ENCODE results near the gene UROC1.

DNA sequence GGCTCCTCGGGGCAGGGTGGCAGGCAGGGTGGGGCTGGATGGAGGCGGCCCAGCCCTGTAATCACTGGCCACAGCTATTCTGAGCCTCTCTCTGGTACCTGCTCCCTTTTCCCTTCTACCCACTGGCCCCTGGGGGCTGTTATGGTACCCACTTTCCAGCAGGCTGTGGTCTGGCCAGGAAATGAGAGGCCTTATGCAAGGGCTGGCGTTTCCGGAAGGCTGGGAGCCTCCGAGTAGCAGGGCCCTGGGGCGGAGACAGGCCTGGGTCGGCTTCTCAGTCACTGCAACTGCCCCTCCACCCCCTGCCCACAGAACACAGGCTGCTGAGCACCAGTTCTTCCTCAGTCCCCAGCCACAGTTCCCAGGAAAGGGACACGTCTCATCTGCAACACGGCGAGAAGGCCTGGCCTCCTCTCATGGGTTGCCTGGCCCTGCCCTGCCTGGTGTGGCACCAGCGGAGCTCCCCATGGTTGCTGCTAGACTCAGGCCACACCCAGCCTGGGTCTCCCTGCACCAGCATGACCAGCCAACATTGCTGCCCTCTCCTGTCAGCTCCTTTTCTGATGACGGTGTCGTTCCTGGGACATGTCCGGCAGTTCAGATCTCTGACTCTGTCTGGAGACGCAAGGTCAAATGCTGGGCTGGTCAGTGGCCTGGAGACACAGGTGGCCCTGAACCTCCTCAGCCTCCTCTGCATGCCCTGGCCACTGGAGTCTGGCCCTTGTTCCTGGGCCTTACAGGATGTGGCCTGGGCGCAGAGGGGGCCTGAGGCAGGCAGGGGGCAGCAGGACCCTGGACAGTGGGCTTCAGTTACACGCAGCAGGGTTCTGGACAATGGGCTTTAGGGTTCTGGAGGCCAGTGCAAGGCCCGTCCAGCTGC lies 12.8 kb upstream of the UROC1 start:
- TF ChIP-seq MAZ (IDR thresholded peaks at IDR 0.05; ENCODE audit: borderline replicate concordance, low read depth, low read length) = no peak
- TF ChIP-seq, protein P1, sequence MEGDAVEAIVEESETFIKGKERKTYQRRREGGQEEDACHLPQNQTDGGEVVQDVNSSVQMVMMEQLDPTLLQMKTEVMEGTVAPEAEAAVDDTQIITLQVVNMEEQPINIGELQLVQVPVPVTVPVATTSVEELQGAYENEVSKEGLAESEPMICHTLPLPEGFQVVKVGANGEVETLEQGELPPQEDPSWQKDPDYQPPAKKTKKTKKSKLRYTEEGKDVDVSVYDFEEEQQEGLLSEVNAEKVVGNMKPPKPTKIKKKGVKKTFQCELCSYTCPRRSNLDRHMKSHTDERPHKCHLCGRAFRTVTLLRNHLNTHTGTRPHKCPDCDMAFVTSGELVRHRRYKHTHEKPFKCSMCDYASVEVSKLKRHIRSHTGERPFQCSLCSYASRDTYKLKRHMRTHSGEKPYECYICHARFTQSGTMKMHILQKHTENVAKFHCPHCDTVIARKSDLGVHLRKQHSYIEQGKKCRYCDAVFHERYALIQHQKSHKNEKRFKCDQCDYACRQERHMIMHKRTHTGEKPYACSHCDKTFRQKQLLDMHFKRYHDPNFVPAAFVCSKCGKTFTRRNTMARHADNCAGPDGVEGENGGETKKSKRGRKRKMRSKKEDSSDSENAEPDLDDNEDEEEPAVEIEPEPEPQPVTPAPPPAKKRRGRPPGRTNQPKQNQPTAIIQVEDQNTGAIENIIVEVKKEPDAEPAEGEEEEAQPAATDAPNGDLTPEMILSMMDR (conservative IDR thresholded peaks at IDR 0.05; ENCODE audit: low read depth, low read length) = no peak
- no peak for TF ChIP-seq RAD21 (IDR thresholded peaks at IDR 0.05; ENCODE audit: low read length)
- TF ChIP-seq POLR2A (IDR thresholded peaks at IDR 0.05; ENCODE audit: low read depth, low read length) = no peak
- TF ChIP-seq, protein P2, sequence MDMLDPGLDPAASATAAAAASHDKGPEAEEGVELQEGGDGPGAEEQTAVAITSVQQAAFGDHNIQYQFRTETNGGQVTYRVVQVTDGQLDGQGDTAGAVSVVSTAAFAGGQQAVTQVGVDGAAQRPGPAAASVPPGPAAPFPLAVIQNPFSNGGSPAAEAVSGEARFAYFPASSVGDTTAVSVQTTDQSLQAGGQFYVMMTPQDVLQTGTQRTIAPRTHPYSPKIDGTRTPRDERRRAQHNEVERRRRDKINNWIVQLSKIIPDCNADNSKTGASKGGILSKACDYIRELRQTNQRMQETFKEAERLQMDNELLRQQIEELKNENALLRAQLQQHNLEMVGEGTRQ (IDR thresholded peaks at IDR 0.05; ENCODE audit: low read depth, low read length) = no peak
- TF ChIP-seq NFE2L2 (IDR thresholded peaks at IDR 0.05; ENCODE audit: low read depth, low read length) = no peak
- no peak for TF ChIP-seq CHD1 (IDR thresholded peaks at IDR 0.05; ENCODE audit: low read depth, low read length)
- TF ChIP-seq SMC3 (IDR thresholded peaks at IDR 0.05; ENCODE audit: low read depth, low read length) = no peak
- TF ChIP-seq RFX5 (IDR thresholded peaks at IDR 0.05; ENCODE audit: low read depth, low read length) = no peak
